HepG2 (cell line): ENCODE data around the gene FAM114A1. TPM values are rescaled to one million over a fixed set of nuclear protein-coding genes. Genes with fewer than 3 reads are reported as not detected.

Experiments
- CCAR2 ChIP-seq: fragments of 200-400 bp; formaldehyde crosslinking; optimal IDR thresholded peaks from 2 replicates; pipeline ENCODE3; 2018; ENCODE audit warnings: low read depth, mild to moderate bottlenecking, low read length, moderate library complexity
- HDAC2 ChIP-seq: sonication (generic); formaldehyde crosslinking; IDR thresholded peaks from 2 replicates; pipeline ENCODE4 v1.4.0; 2020; ENCODE audit warnings: missing genetic modification reagents
- KLF12 ChIP-seq: sonication (generic); formaldehyde crosslinking; IDR thresholded peaks from 2 replicates; pipeline ENCODE4 v1.4.0; 2020; ENCODE audit warnings: missing genetic modification reagents, borderline replicate concordance
- KMT2A ChIP-seq: sonication (generic); formaldehyde crosslinking; IDR thresholded peaks from 2 replicates; pipeline ENCODE4 v1.4.0; 2020; ENCODE audit warnings: missing genetic modification reagents
- NFYB ChIP-seq: sonication (generic); formaldehyde crosslinking; IDR thresholded peaks from 2 replicates; pipeline ENCODE4 v1.4.0; 2020; ENCODE audit warnings: missing genetic modification reagents
- NRL ChIP-seq: sonication (generic); formaldehyde crosslinking; IDR thresholded peaks from 2 replicates; pipeline ENCODE4 v1.5.0; 2020; ENCODE audit warnings: missing genetic modification reagents, mild to moderate bottlenecking, moderate library complexity, borderline replicate concordance
- PRDM15 ChIP-seq: sonication (generic); formaldehyde crosslinking; IDR thresholded peaks from 2 replicates; pipeline ENCODE4 v1.4.0; 2020; ENCODE audit warnings: missing genetic modification reagents
- SP5 ChIP-seq: IDR thresholded peaks from 2 replicates; pipeline ENCODE4 v1.6.1; 2016; ENCODE audit warnings: low read depth, borderline replicate concordance
- SRF ChIP-seq: IDR thresholded peaks from 2 replicates; pipeline ENCODE4 v1.6.1; 2011; ENCODE audit warnings: mild to moderate bottlenecking, low read depth, low read length, moderate library complexity
- SRY ChIP-seq: sonication (generic); formaldehyde crosslinking; IDR thresholded peaks from 2 replicates; pipeline ENCODE4 v1.8.0; 2022; ENCODE audit warnings: mild to moderate bottlenecking, missing genetic modification reagents
- TAF15 ChIP-seq: fragments of 200-400 bp; formaldehyde crosslinking; IDR thresholded peaks from one replicate; pipeline ENCODE4 v1.6.1; 2018; ENCODE audit warnings: mild to moderate bottlenecking, low read depth, low read length; ENCODE audit not compliant: poor library complexity, severe bottlenecking
- ZNF501 ChIP-seq: sonication (generic); formaldehyde crosslinking; IDR thresholded peaks from 2 replicates; pipeline ENCODE4 v1.5.1; 2020; ENCODE audit warnings: mild to moderate bottlenecking, moderate library complexity, missing genetic modification reagents
- polyA plus RNA-seq, 8 experiments: library from polyadenylated mRNA; depleted of rRNA in 3 of 8; stranded (reverse) in 7 of 8; unstranded in 1 of 8; fragments of >200 nt; fragmentation: Illumina TruSeq in 4 of 8; extraction: Trizol in 4 of 8; gene quantifications; 2 replicates each; pipeline versions ENCODE4 v1.2.1 to v1.2.3, GENCODE V29; 2011 to 2016; ENCODE audit warnings: low read depth in 4 of 8, missing spikeins in 1 of 8, mixed read lengths in 1 of 8; ENCODE audit not compliant: insufficient read depth in 1 of 8
- total RNA-seq, 5 experiments: library from RNA; depleted of rRNA; stranded (reverse); fragments of >200 nt; fragmentation: Illumina TruSeq; extraction: Trizol; gene quantifications; 2 replicates each; pipeline ENCODE4 v1.2.3, GENCODE V29; 2016; ENCODE audit warnings: low read depth in 1 of 5
- TF ChIP-seq, protein P1 (sequence below): sonication (generic); formaldehyde crosslinking; conservative IDR thresholded peaks from 2 replicates; pipeline ENCODE4 v1.8.0; 2022; ENCODE audit warnings: mild to moderate bottlenecking, moderate library complexity, missing genetic modification reagents
- TF ChIP-seq, protein P2 (sequence below): sonication (generic); formaldehyde crosslinking; IDR thresholded peaks from 2 replicates; pipeline ENCODE4 v1.4.0; 2020; ENCODE audit warnings: mild to moderate bottlenecking, low read depth, missing genetic modification reagents
- TF ChIP-seq, protein P3 (sequence below), 2 experiments: sonication (generic) in 1 of 2; formaldehyde crosslinking in 1 of 2; IDR thresholded peaks; 2 replicates each; pipeline versions ENCODE4 v1.4.0 to v1.6.1; 2018 to 2020; ENCODE audit warnings: missing genetic modification reagents in 2 of 2, borderline replicate concordance in 1 of 2, low read depth in 1 of 2, mild to moderate bottlenecking in 1 of 2, missing biosample characterization in 1 of 2
- TF ChIP-seq, protein P4 (sequence below): sonication (generic); formaldehyde crosslinking; IDR thresholded peaks from 2 replicates; pipeline ENCODE4 v1.4.0; 2020; ENCODE audit warnings: missing genetic modification reagents
- TF ChIP-seq, protein P5 (sequence below): sonication (generic); formaldehyde crosslinking; IDR thresholded peaks from 2 replicates; pipeline ENCODE4 v1.5.1; 2020; ENCODE audit warnings: missing genetic modification reagents, mild to moderate bottlenecking, borderline replicate concordance

FAM114A1 gene
- total and polyA plus RNA-seq, 2 of the 13 experiments (the other 11 are each of a cell fraction or from before 2014, with no cell fraction given) = 61.0 to 76.9 TPM

- no peak for TF ChIP-seq NRL
- TF ChIP-seq, protein P1, sequence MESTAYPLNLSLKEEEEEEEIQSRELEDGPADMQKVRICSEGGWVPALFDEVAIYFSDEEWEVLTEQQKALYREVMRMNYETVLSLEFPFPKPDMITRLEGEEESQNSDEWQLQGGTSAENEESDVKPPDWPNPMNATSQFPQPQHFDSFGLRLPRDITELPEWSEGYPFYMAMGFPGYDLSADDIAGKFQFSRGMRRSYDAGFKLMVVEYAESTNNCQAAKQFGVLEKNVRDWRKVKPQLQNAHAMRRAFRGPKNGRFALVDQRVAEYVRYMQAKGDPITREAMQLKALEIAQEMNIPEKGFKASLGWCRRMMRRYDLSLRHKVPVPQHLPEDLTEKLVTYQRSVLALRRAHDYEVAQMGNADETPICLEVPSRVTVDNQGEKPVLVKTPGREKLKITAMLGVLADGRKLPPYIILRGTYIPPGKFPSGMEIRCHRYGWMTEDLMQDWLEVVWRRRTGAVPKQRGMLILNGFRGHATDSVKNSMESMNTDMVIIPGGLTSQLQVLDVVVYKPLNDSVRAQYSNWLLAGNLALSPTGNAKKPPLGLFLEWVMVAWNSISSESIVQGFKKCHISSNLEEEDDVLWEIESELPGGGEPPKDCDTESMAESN (CRISPR knock-in tag) = no peak
- TF ChIP-seq PRDM15 = no peak
- 0 out of 2 replicates have a peak, but pooled peaks have one; percentile 37 for TF ChIP-seq SRY (CRISPR knock-in tag)
- peak; percentile 68 for TF ChIP-seq ZNF501
- TF ChIP-seq, protein P2, sequence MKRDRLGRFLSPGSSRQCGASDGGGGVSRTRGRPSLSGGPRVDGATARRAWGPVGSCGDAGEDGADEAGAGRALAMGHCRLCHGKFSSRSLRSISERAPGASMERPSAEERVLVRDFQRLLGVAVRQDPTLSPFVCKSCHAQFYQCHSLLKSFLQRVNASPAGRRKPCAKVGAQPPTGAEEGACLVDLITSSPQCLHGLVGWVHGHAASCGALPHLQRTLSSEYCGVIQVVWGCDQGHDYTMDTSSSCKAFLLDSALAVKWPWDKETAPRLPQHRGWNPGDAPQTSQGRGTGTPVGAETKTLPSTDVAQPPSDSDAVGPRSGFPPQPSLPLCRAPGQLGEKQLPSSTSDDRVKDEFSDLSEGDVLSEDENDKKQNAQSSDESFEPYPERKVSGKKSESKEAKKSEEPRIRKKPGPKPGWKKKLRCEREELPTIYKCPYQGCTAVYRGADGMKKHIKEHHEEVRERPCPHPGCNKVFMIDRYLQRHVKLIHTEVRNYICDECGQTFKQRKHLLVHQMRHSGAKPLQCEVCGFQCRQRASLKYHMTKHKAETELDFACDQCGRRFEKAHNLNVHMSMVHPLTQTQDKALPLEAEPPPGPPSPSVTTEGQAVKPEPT = 0 out of 2 replicates have a peak, but pooled peaks have one; percentile 1
- no peak for TF ChIP-seq HDAC2 (CRISPR knock-in tag)
- TF ChIP-seq SRF = 0 out of 2 replicates have a peak, but pooled peaks have one; percentile 29
- TF ChIP-seq, protein P3, sequence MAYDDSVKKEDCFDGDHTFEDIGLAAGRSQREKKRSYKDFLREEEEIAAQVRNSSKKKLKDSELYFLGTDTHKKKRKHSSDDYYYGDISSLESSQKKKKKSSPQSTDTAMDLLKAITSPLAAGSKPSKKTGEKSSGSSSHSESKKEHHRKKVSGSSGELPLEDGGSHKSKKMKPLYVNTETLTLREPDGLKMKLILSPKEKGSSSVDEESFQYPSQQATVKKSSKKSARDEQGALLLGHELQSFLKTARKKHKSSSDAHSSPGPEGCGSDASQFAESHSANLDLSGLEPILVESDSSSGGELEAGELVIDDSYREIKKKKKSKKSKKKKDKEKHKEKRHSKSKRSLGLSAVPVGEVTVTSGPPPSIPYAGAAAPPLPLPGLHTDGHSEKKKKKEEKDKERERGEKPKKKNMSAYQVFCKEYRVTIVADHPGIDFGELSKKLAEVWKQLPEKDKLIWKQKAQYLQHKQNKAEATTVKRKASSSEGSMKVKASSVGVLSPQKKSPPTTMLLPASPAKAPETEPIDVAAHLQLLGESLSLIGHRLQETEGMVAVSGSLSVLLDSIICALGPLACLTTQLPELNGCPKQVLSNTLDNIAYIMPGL (CRISPR knock-in tag; IDR thresholded peaks at IDR 0.05; ENCODE audit: borderline replicate concordance in 1 of 2, low read depth in 1 of 2) = peak in 1 of 2 experiments; percentile 38; a peak in 1 of 4 replicates
- peak; percentile 19; the same call in 1 of the 2 replicates for TF ChIP-seq KLF12
- TF ChIP-seq NFYB (CRISPR knock-in tag) = no peak; the same call in 1 of the 2 replicates
- TF ChIP-seq, protein P4, sequence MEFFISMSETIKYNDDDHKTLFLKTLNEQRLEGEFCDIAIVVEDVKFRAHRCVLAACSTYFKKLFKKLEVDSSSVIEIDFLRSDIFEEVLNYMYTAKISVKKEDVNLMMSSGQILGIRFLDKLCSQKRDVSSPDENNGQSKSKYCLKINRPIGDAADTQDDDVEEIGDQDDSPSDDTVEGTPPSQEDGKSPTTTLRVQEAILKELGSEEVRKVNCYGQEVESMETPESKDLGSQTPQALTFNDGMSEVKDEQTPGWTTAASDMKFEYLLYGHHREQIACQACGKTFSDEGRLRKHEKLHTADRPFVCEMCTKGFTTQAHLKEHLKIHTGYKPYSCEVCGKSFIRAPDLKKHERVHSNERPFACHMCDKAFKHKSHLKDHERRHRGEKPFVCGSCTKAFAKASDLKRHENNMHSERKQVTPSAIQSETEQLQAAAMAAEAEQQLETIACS (CRISPR knock-in tag) = peak; percentile 44; the same call in 1 of the 2 replicates
- TF ChIP-seq SP5 = 0 out of 2 replicates have a peak, but pooled peaks have one; percentile 17
- TF ChIP-seq CCAR2 = no peak
- TF ChIP-seq TAF15 = no peak
- 0 out of 2 replicates have a peak, but pooled peaks have one; percentile 16 for TF ChIP-seq KMT2A
- TF ChIP-seq, protein P5, sequence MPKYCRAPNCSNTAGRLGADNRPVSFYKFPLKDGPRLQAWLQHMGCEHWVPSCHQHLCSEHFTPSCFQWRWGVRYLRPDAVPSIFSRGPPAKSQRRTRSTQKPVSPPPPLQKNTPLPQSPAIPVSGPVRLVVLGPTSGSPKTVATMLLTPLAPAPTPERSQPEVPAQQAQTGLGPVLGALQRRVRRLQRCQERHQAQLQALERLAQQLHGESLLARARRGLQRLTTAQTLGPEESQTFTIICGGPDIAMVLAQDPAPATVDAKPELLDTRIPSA (CRISPR knock-in tag) = no peak
Measured at GRCh38 chr4:38867478-38868058, at the start of gene FAM114A1 (continued).
